ENCODE data around the gene CCDC18.

DNA sequence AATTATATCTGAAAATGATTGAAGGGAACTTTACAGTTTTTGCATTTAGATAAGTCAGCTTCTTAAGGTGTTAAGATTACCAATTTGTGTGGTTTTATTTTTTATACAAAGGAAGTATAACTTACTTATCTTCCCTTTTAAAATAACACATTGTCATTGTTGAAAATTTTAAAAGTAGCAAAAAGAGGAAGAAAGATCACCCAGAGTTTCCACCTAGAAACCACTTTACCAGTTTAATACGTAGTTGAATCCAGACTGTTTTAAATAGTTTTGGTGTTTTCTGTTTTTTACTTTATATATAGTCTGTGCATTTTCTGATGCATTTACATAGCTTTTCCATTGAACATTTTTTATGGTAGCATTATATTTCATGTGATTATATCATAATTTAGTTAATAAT, 6.1 kb downstream of the CCDC18 start:
- TF ChIP-seq, protein P1, sequence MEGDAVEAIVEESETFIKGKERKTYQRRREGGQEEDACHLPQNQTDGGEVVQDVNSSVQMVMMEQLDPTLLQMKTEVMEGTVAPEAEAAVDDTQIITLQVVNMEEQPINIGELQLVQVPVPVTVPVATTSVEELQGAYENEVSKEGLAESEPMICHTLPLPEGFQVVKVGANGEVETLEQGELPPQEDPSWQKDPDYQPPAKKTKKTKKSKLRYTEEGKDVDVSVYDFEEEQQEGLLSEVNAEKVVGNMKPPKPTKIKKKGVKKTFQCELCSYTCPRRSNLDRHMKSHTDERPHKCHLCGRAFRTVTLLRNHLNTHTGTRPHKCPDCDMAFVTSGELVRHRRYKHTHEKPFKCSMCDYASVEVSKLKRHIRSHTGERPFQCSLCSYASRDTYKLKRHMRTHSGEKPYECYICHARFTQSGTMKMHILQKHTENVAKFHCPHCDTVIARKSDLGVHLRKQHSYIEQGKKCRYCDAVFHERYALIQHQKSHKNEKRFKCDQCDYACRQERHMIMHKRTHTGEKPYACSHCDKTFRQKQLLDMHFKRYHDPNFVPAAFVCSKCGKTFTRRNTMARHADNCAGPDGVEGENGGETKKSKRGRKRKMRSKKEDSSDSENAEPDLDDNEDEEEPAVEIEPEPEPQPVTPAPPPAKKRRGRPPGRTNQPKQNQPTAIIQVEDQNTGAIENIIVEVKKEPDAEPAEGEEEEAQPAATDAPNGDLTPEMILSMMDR (IDR thresholded peaks at IDR 0.05; ENCODE audit: insufficient read depth, low read depth, low read length) = no peak
- no peak for TF ChIP-seq EZH2 (IDR thresholded peaks at IDR 0.05; ENCODE audit: insufficient read depth, low read length)

Measured in astrocyte (in vitro differentiated cells and primary cell).